Adrenal gland (tissue), 19 donors: ENCODE results near the gene PXDN. TPM values are rescaled to one million over a fixed set of nuclear protein-coding genes. Genes with fewer than 3 reads are reported as not detected.

Experiments used
- DNase-seq, 7 donors: peaks; one replicate each; pipeline ENCODE4 v3.0.0-alpha.2; 2019 to 2020
- H3K27ac ChIP-seq, 5 donors: fragments of 200-600 bp; sonication (generic) in 4 of 5; 1 replicate in 3 of 5; 2 replicates in 2 of 5; pipeline versions ENCODE4 v1.5.1 to v1.8.0; 2016 to 2020; ENCODE audit warnings: mild to moderate bottlenecking in 1 of 5
- H3K27me3 ChIP-seq: fragments of 200-600 bp; 2 replicates; pipeline ENCODE4 v1.8.0; 2021
- H3K36me3 ChIP-seq, 2 donors: fragments of 200-600 bp; replicated peaks in 1 of 2; 1 replicate in 1 of 2; 2 replicates in 1 of 2; pipeline versions ENCODE4 v1.5.1 to v1.8.0; 2018 to 2022
- H3K4me1 ChIP-seq, 2 donors: fragments of 200-600 bp; replicated peaks in 1 of 2; 1 replicate in 1 of 2; 2 replicates in 1 of 2; pipeline versions ENCODE4 v1.5.1 to v1.8.0; 2018 to 2021
- H3K4me3 ChIP-seq, 4 donors: fragments of 200-600 bp; sonication (generic) in 3 of 4; one replicate each; pipeline ENCODE4 v1.5.1; 2016 to 2018
- H3K9me3 ChIP-seq, 3 donors: fragments of 200-600 bp; sonication (generic) in 1 of 3; replicated peaks in 1 of 3; 1 replicate in 2 of 3; 2 replicates in 1 of 3; pipeline versions ENCODE4 v1.5.1 to v1.8.0; 2016 to 2021
- POLR2A ChIP-seq, 2 donors: fragments of 450-650 bp; IDR thresholded peaks; one replicate each; pipeline ENCODE4 v1.6.1; 2017; ENCODE audit warnings: antibody characterized with exemption in 2 of 2, mild to moderate bottlenecking in 2 of 2, moderate library complexity in 1 of 2
- WGBS, 4 donors: extraction: QIAGEN DNeasy Blood & Tissue Kit in 2 of 4; methylation state at CpG; one replicate each; pipeline versions ENCODE4 v1.1.5 to v1.1.7; 2013 to 2017; 5-methylcytosine and 5-hydroxymethylcytosine counted together
- intact Hi-C, 2 donors: fragments of 100-400 bp; cut with DNase I; formaldehyde crosslinking; loops; one replicate each; pipeline versions ENCODE4 v1.14.1 to v1.15.0; 2022 to 2023
- long read RNA-seq, 10 donors: library from polyadenylated mRNA in 3 of 10; unstranded in 2 of 10; stranded (forward) in 1 of 10; transcript quantifications; one replicate each; pipeline ENCODE4 v2.0.0 and lab custom pipeline, GENCODE V29; 2021 to 2026
- polyA plus RNA-seq, 3 donors: library from polyadenylated mRNA; stranded (reverse); fragments of 200-250 nt in 2 of 3; fragments of 350-450 nt in 1 of 3; fragmentation: Illumina TruSeq in 1 of 3; extraction: RNeasy Lipid Tissue Mini Kit (QIAGEN cat#74804) in 1 of 3; gene quantifications; one replicate each; pipeline ENCODE4 v1.2.3, GENCODE V29; 2013 to 2014
- total RNA-seq, 9 donors: library from RNA; depleted of rRNA in 4 of 9; stranded (reverse); fragments of >200 nt in 4 of 9; fragments of 120-200 nt in 1 of 9; fragmentation: NEBNext Ultra II Directional in 1 of 9; extraction: Animal tissue kit (Norgen Biotek cat#: 25700) in 1 of 9; gene quantifications; one replicate each; pipeline versions ENCODE4 v1.1.0 to v1.2.4, GENCODE V29; 2013 to 2023
- TF ChIP-seq, protein P1 (sequence below), 6 experiments: fragments of 450-650 bp in 4 of 6; fragments of 200-600 bp in 2 of 6; sonication (generic) in 1 of 6; IDR thresholded peaks; 1 replicate in 5 of 6; 2 replicates in 1 of 6; pipeline versions ENCODE4 v1.5.1 to v1.8.0; 2016 to 2021; ENCODE audit warnings: antibody characterized with exemption in 6 of 6, mild to moderate bottlenecking in 2 of 6, moderate library complexity in 1 of 6
- donor health status: healthy with polysubstance abuse.
- donor health status: Bipolar disorder and iron deficiency.
- donor health status: DM: yes; HTN: yes; CAD: no.
- donor health status: DM: no; HTN: no; CAD: no.
- donor health status: DM: no; HTN: no; CAD: no.
- donor health status: DM: yes; HTN: yes; CAD: no.

The PXDN gene, protein sequence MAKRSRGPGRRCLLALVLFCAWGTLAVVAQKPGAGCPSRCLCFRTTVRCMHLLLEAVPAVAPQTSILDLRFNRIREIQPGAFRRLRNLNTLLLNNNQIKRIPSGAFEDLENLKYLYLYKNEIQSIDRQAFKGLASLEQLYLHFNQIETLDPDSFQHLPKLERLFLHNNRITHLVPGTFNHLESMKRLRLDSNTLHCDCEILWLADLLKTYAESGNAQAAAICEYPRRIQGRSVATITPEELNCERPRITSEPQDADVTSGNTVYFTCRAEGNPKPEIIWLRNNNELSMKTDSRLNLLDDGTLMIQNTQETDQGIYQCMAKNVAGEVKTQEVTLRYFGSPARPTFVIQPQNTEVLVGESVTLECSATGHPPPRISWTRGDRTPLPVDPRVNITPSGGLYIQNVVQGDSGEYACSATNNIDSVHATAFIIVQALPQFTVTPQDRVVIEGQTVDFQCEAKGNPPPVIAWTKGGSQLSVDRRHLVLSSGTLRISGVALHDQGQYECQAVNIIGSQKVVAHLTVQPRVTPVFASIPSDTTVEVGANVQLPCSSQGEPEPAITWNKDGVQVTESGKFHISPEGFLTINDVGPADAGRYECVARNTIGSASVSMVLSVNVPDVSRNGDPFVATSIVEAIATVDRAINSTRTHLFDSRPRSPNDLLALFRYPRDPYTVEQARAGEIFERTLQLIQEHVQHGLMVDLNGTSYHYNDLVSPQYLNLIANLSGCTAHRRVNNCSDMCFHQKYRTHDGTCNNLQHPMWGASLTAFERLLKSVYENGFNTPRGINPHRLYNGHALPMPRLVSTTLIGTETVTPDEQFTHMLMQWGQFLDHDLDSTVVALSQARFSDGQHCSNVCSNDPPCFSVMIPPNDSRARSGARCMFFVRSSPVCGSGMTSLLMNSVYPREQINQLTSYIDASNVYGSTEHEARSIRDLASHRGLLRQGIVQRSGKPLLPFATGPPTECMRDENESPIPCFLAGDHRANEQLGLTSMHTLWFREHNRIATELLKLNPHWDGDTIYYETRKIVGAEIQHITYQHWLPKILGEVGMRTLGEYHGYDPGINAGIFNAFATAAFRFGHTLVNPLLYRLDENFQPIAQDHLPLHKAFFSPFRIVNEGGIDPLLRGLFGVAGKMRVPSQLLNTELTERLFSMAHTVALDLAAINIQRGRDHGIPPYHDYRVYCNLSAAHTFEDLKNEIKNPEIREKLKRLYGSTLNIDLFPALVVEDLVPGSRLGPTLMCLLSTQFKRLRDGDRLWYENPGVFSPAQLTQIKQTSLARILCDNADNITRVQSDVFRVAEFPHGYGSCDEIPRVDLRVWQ (N-terminal part only)
- 10 to 100 TPM; 13.5 to 39.5 (median 27.0) TPM for total RNA-seq
- polyA plus RNA-seq, result 10 to 100 TPM in 1 of 3 donors, 1 to 10 TPM in 2; 8.5 to 10.7 (median 9.2) TPM
- long read RNA-seq, donor 1, result 0 reads
- long read RNA-seq, donor 2, result 0 reads
- long read RNA-seq, donor 3, result 0 reads
- long read RNA-seq, donor 4, partial matches to known transcripts, result 1 of 4 reads
- long read RNA-seq, donor 4, other reads (novel, unspliced or antisense), result 3 of 4 reads
- long read RNA-seq, donor 5, full-length matches to known transcripts, result 9 of 20 reads
- long read RNA-seq, donor 5, partial matches to known transcripts, result 7 of 20 reads
- long read RNA-seq, donor 5, other reads (novel, unspliced or antisense), result 4 of 20 reads
- long read RNA-seq, donor 6, partial matches to known transcripts, result 2 of 2 reads
- long read RNA-seq, donor 6, other reads (novel, unspliced or antisense), result 0 of 2 reads
- long read RNA-seq, donor 7, result 0 reads
- long read RNA-seq, donor 8, full-length matches to known transcripts, result 4 of 4 reads
- long read RNA-seq, donor 8, partial matches to known transcripts, result 0 of 4 reads
- long read RNA-seq, donor 8, other reads (novel, unspliced or antisense), result 0 of 4 reads
- long read RNA-seq, donor 9, result 0 reads
- long read RNA-seq, donor 10, result 0 reads

DNA sequence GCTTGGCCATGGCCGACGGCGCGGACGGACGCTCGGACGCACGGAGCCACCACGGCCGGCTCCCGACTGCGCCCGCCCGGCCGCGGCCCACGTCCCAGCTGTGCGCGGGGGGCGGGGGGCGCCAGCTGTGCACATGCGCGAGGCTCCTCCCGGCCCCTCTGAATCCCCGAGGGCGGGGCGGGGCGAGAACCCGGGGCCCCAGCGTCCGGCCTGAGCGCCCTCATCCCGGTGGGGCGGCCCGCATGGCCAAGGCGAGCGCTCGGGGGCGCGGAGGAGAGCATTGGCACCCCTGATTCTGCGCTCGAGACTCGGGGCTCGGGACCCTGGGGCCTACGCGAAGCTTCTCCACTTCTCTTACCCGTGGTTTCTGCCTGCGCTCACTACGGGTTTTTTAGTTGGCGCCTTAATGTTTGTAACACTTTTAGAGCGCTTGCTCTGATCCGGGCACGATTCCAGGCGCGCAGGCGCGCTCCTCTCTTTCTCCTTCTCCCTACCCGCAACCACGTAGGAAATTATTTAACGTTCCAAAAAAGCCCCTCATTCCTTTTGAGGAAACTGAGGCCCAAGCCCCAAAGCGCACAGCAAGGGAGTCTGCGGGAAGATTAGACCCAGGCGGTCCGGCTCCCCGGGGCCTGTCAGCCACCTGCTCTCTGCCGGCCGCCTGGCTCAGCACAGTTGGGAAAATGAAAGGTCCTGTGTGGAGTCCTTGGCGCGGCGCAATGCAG is at the start of gene PXDN:
Gene PXDN, minus strand, starts transcription at position 70 of the 725 bp plus-strand sequence. Its CDS starts 60 bp downstream, at position 10.
- no peaks in the 10 kb centered on the region for H3K4me1 ChIP-seq
- peak within 1 kb of the TSS in 1 of 4 donors; percentile 61 for H3K4me3 ChIP-seq
- 2 to 3% (median 2%) methylated on average over 19 to 71 of the region's 71 CpGs for WGBS, 4 donors
- H3K27ac ChIP-seq, result peak within 1 kb of the TSS in 4 of 5 donors; percentile 32 to 90 (median 64)
- intact Hi-C loops, result loop anchor here in 1 of 2 donors (10.0 kb wide), 1 partner anchor 150 kb away; no protein-coding TSS in a partner anchor
- no peaks in the 10 kb centered on the region for H3K9me3 ChIP-seq
- TF ChIP-seq POLR2A (IDR thresholded peaks at IDR 0.05), result no peak
- TF ChIP-seq, protein P1, sequence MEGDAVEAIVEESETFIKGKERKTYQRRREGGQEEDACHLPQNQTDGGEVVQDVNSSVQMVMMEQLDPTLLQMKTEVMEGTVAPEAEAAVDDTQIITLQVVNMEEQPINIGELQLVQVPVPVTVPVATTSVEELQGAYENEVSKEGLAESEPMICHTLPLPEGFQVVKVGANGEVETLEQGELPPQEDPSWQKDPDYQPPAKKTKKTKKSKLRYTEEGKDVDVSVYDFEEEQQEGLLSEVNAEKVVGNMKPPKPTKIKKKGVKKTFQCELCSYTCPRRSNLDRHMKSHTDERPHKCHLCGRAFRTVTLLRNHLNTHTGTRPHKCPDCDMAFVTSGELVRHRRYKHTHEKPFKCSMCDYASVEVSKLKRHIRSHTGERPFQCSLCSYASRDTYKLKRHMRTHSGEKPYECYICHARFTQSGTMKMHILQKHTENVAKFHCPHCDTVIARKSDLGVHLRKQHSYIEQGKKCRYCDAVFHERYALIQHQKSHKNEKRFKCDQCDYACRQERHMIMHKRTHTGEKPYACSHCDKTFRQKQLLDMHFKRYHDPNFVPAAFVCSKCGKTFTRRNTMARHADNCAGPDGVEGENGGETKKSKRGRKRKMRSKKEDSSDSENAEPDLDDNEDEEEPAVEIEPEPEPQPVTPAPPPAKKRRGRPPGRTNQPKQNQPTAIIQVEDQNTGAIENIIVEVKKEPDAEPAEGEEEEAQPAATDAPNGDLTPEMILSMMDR (IDR thresholded peaks at IDR 0.05), result no peak
- H3K36me3 ChIP-seq, result no peaks in the 10 kb centered on the region
- no peaks in the 10 kb centered on the region for H3K27me3 ChIP-seq
- DNase-seq, result peak in 2 of 7 donors; percentile 23 to 53

DNA sequence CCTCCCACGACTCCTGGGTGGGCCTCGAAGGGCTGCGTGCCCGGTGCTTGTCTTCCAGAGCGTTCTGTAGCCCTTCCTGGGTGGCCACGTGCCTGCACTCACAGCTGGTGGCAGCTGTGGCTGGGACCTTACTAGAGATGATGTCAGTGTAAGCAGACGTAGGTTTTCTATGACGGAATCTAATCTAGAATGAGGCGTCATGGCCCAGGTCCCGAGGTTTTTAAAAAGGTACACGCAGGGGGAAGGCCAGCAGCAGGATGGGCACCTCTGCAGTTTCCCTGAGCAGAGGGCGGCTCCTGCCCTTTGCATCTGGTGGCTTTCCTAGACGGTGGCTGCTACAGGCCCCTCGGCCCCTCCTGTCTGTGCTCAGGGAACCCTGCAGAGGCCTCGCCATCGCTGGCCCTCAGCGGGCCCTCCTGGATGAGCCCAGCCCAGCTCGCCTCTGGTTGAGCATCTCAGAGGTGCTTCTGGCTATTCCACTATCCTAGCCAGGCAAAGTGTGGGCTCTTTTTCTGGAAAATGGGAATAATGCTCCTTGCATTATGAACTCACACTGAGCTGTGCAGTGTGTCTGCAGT is 49.6 kb upstream of the PXDN start:
- Histone ChIP-seq H3K27ac (no peak overlapping the region), H3K36me3 (no peaks in the 10 kb centered on the region), H3K27me3 (no peaks in the 10 kb centered on the region), H3K9me3 (no peaks in the 10 kb centered on the region), H3K4me1 (no peaks in the 10 kb centered on the region), H3K4me3 (no peak overlapping the region)
- TF ChIP-seq, protein P1 (IDR thresholded peaks at IDR 0.05), result no peak
- DNase-seq, result no peak
- WGBS, 4 donors, result 63 to 83% (median 79%) methylated on average over 9 to 18 of the region's 18 CpGs
- intact Hi-C loops, result no loop called here
